GM12873 (cell line): ENCODE results near the gene FPR2.

Experiments
- TF ChIP-seq, protein P1 (sequence below): IDR thresholded peaks from 2 replicates; pipeline ENCODE4 v1.5.1; 2012; ENCODE audit warnings: low read depth, mild to moderate bottlenecking, moderate library complexity, low read length, control low read depth; ENCODE audit not compliant: insufficient read depth; ENCODE audit errors: missing control alignments

The FPR2 gene

DNA sequence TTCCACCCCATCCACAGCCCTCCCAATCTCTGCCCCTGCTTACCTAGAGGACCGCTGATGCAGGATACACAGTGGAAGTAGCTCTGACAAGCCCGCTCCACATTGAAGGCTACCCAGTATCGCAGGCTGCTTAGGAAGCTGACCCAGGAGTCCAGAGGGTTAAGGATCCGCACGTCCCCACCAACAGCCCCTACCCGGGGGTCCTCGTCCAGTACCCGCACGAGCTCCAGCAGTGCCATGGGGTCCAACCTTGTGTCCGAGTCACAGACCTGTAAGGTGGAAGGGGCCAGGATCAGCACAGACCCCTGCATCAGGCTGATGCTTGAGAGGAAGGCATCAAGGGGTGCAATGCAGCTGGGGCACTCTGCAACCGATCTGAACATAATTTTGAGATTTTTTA, 44.1 kb upstream of the FPR2 start:
- TF ChIP-seq, protein P1, sequence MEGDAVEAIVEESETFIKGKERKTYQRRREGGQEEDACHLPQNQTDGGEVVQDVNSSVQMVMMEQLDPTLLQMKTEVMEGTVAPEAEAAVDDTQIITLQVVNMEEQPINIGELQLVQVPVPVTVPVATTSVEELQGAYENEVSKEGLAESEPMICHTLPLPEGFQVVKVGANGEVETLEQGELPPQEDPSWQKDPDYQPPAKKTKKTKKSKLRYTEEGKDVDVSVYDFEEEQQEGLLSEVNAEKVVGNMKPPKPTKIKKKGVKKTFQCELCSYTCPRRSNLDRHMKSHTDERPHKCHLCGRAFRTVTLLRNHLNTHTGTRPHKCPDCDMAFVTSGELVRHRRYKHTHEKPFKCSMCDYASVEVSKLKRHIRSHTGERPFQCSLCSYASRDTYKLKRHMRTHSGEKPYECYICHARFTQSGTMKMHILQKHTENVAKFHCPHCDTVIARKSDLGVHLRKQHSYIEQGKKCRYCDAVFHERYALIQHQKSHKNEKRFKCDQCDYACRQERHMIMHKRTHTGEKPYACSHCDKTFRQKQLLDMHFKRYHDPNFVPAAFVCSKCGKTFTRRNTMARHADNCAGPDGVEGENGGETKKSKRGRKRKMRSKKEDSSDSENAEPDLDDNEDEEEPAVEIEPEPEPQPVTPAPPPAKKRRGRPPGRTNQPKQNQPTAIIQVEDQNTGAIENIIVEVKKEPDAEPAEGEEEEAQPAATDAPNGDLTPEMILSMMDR = no peak

- TF ChIP-seq, protein P1 = no peak
Observed at GRCh38 chr19:51719251-51719988, 41.6 kb upstream of the FPR2 start.

- TF ChIP-seq, protein P1 = no peak
Observed at GRCh38 chr19:51721905-51722304, 39.1 kb upstream of the FPR2 start.

- TF ChIP-seq, protein P1 = no peak
Observed at GRCh38 chr19:51722492-51722891, 38.5 kb upstream of the FPR2 start.

- TF ChIP-seq, protein P1 = no peak
Observed at GRCh38 chr19:51724543-51724942, 36.4 kb upstream of the FPR2 start.

GRCh38 chr19:51726049-51726448, 34.9 kb upstream of the FPR2 start:
- TF ChIP-seq, protein P1 = no peak

DNA sequence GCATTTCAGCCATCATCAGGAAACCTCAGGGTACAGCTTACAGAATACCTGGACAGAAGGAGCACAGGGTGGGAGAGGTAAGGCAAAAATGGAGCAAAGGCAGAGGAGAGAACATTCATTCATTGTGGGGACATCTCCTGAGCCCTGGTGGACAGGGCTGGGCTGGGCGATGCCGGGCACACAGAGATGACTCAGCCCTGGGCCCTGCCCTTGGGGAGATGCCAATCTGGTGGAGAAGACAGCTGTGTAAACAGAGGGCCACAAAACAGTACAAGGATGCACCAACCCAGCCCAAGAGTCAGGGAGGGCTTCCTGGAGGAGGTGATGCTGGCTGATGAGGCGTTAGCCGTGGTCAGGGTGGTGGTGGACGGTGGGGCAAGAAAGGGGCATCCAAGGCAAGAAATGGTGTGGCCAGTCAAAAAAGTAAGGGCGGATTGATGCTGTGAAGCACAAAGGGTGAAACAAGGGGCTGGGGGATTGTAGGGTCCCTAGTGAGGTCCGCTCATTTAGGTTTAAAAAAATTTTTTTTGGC, 33.6 kb upstream of the FPR2 start:
- TF ChIP-seq, protein P1 = no peak
